ENCODE measurements around the gene ZNF462.
"Not testable (repeated sequence)": the region's sequence is repeated elsewhere in the genome, so short reads cannot be mapped to it uniquely, and the experiment has no call there.

Gene ZNF462

DNA sequence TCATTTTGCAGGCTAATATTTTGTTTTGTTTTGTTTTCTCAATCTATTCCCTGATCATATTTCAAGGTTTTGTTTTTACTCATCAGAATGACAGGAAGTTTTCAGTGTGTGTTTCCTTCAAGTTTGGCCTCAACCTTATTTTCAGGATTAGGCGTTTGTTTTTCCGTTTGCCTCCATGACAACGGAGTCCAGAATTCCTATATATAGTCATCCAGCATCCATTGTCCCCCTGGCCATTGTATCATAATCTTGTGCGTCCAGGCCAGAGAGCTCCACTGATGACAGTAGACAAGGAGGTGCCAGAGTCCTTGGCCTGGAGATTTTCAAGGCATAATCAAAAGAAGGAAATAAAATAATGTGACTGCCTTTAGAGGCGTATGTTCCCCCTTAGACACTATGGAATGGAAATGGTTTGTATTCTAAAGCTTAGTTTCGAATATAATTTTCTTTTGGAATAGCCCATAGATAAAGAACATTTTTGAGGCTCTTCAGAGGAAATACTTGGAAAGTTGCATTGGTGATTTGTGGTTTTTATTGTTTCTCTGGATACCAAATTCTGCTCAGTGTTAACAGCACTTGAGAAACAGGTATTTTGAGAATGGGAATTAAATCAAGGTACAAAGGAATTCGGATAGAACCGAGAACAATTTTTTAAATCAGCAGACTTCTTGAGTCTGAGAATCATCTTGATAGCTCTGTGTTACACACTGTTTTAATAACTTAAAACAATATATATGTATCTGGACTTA, 99.8 kb downstream of the ZNF462 start:
- DNase-seq (ENCODE audit: low spot score) = no peak

DNA sequence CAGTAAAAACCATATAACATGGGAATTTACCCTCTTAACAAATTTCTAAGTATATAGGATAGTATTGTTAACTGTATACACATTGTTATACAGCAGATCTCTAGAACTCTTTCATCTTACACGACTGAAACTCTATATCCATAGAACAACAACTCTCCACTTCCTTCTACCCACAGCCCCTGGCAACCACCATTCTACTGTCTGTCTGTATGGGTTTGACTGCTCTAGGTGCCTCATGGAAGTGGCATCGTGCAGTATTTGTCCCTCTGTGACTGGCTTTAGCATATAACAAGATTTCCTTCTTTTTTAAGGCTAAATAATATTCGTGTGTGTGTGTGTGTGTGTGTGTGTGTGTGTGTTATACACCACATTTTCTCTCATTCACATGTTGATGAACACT, 100.7 kb downstream of the ZNF462 start:
- DNase-seq (ENCODE audit: low spot score) = no peak

DNA sequence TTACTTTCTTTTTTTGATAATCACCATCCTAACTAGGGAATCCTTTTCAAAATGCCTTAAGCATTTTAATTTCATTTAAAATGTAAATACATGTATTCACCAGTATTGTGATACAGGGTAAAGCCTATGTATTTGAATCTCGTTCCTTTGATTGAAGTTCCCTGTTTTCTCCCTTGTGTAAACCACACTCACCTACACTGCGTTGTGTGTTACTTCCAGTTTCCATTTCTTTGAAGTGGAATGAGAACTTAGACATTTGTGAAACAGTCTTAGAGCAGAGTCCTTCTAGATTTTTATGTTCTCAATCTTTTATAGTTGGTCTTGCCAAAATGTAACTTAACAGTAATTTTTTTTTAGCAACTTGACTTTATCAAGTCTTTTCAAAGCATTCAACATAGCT, 101.4 kb downstream of the ZNF462 start:
- no peak for DNase-seq (ENCODE audit: low spot score)

DNA sequence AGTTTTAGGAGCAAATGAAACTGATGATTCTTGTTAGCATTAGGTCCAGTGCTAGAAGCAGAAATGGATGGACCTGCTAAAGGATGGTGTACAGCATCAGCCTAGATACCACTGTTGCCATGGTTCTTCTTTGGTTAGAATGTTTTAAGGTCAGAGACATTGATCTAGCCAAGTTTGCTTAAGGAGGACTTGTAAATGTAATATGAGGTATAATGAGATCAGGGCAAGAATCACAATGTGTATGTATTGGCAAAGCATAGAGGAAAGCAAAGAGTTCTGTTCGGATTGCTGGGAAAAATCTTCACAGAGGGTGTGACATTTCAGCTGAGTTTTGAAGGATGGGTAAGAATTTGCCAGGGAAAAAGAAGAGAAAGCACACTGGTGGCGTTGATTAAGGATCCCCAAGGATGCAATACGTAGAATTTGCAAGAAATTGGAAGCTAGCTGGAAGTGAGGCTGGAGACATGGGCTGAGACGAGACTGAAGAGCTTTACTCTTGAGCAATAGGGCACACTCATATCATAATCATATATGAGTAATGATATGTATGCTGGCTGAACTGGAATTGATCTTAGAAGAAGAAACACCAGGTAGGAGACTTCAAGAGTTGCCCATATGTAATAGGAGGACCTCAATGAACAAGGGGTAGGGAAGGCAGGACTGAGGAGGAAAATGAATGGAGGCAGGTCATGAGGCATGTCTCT, 102.0 kb downstream of the ZNF462 start:
- no peak for DNase-seq (ENCODE audit: low spot score)

DNA sequence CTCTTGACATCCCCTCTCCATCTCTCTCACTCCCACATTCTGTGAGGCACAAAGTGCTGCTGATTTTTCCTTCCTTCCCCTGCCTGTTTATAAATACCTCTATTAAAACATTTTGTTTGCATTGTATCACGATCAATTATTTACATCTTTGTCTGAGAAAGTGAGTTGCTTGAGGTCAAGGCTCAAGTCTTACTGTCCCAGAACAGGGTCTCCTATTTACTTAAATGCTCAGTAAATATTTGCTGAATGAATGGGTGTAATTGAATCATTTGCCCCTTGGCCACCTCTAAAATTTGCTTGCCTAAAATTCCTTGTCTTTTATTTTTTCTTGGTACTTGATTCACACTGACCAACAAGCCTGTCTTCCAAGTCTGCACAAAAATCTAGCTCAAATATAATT, 103.5 kb downstream of the ZNF462 start:
- no peak for DNase-seq (ENCODE audit: low spot score)

DNA sequence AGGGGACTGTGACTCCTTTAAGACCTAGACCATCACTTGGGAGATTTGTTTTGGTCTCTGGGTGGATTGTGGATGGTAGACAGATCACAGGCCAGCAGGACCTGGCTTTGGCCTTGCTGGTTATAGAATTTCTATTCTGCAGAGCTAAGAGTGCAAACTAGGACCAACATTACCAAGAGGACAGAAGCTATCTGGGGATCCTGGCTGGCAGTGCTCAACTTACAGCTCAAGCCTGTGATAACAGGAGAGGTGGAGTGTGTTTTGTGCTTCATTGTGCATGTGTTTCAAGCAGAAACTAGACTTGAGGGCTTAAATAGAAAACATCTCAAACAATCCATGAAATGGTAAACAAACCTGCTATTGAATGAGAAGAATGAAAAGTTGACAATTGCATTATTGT, 106.7 kb downstream of the ZNF462 start:
- DNase-seq (ENCODE audit: low spot score) = no peak

DNA sequence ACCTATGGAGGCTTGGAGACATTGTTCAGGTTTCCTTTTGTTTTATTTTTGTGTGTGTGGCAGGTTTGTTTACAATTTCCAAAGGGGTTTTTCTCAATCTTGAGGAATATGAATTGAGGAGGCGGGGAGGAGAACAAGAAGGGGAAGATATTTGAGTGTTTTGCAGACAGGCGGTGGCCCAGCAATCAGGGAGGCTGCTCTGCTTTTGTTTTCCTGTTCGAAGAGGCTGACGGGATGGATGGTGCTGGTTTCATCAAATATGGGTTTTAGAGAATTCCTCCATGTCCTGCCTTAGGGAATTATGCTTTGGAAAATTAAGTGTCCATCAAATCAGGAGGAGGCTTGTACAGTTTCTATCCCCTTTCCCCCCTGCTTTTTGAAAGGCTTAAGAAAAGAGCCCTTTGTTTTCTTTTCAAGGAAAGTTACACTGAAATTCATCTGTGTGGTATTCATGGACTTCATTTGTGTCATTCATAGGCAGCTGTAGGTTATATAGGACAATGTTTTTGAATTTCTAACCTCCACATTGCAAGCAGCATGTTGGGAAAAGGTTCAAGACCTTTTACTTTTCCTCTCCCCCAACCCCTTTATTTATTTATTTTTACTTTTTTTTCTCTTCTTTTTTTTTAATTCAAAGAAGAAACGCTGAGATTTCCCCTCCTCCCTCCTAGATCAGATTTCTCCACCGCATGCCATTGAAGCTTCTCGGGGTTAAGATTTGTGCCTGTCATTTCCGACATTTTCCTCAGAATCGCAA, 107.4 kb downstream of the ZNF462 start:
- DNase-seq (ENCODE audit: low spot score) = no peak

DNA sequence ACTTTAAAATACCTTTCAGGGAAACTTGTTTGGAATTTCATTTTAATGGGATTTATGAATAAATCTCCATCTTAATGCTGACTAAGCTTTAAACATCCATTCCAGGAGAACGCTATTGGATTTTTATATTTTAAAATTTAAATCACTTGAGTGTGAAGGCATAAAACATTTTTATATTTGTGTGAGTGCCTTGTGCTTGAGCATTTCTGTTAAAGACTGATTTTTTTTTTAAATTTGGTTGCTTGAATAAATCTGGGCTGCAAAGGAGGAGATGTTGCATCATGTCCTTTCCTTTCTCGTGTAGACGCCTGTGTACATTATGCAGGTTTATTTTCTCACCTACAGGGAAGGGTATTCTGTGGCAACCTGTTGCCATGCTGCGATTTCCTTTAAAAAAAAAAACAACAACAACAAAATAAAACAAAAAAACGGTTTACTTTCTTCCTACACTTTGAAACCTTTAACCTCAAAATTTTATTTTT, 108.1 kb downstream of the ZNF462 start:
- DNase-seq (ENCODE audit: low spot score) = no peak

DNA sequence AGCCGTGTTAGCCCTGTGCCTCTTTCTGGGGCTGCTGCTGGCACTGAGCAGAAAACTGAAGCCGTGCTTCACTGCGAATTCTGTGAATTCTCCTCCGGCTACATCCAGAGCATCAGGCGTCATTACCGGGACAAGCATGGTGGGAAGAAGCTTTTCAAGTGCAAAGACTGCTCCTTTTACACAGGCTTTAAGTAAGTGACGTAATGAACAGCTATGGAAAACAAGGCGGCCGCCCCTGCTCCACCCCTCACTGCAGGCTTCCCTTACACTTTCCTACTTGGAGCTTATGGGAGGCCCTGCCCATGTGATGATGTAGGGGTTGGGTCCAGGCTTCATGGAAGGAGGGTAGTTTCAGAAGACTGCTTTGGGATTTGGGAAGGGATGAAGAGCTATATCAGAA, 109.1 kb downstream of the ZNF462 start:
- no peak for DNase-seq (ENCODE audit: low spot score)

DNA sequence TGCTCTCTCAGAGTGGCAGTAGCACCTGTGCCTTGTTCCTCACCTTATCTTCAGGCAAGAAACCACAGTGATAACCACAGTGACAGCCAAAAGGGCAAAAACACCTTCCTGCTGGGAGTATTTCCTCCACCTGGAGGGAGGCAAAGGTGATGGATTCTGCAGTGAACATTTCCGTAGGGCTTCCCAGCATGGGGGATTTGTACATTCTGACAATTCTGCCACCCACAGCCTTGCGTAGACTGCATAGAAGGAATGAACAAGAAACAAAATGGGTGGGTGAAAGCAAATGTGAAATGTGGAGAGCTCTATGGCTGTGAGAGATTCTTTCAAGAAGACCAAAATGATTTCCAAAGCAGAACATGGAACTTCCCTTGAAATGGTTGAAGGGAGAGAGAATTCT, 111.4 kb downstream of the ZNF462 start:
- no peak for DNase-seq (ENCODE audit: low spot score)

DNA sequence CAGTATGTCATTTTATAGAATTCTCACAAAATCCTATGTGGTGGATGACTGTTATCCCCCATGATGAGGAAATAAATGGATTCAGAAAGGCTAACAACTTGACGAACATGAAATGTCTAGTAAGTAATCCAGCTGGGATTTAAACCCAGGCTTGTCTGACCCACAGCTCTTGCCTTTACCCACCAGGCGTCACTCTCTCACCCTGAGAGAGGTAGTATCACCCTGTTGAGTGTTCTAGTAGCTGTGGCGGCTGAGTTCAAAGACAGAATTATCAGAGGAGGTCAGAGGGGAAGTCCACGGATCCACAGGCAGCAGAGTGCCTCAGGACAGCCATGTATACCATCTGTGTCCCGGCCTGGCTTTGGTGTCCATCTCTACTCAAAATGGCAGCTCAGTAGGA, 113.8 kb downstream of the ZNF462 start:
- no peak for DNase-seq (ENCODE audit: low spot score)

DNA sequence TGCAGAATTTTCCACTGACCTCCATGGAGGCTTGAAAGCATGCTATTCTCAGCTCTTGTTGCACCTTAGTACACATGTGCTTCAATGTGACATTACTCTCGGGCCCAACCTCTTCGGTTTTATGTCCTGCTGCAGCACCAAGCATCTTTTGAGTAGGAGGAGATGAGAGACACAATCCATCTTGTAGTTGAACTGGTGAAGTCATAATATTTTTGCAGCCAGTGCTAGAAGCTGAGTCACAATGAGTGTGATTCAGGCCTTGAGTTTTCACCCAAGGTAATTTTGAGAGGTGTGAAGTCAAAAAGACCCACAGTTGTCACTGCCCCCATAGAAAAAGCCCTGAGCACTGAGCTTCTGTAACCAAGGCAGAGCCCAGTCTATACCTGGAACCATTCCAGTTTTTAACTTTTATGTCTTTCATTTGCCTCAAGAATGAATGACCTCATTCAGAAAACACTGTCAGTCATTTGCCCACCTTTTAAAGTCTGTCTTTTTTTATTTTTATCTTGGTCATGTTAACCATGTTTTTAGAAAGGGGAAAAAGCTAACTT, 117.7 kb downstream of the ZNF462 start:
- peak; percentile 15 for DNase-seq (ENCODE audit: low spot score)

DNA sequence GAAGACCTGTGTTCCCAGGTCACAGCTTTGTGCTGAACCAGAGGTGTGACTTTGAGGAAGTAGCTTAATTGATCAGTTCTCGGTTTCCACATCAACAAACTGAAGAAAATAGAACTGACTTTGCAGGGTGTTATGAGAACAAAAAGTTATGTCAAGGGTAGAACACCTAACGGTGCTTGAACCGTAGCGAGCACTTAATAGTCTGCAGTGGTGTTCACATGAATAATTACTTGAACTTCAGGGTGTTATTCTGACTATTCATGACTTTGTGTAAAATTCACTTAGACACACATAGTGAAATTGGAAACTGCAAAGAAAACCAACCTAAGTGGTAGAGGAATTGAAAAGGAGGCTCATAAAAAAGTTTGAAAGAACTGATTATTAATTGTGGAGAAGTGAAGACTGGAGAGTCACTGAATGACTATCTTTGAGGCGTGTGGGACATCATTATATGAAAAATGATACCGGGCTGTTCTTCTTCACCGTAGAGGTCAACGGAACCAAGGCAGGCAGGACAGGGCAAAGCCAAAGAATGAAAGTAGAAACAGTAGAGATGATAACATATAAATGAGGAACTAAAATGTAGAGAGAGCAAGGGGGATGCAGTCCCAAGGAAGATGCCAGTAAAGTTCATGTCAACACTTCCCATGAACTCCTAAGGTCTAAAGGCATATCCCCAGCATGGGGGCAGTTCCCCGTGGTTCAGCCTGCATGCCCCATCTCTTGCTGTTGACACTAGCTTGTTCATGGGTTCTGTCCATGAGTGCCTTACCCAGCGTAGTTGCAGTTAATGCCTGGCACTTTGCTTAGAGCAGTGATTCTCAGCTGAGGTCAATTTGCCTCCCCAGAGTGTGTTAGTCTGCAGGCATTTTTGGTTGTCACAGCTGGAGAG, 118.7 kb downstream of the ZNF462 start:
- no peak for DNase-seq (ENCODE audit: low spot score)

DNA sequence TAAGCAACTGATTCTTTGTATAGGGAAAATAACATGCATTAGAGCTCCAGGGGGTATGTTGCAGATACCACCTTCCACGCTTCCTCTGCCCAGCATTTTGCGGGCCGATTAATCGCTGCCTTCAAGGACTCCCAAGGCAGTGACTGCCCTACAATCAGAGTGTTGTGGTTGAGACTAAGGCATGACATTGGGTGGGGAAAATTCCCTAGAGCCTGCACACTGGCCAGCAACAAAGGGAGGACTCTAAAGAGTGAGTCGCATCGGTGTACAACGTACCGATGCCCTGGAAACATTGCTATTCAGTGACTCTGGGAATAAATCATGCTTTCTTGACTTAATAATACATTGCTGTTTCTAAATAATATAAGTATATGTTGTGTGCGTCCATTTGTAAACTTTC, 119.7 kb downstream of the ZNF462 start:
- no peak for DNase-seq (ENCODE audit: low spot score)

DNA sequence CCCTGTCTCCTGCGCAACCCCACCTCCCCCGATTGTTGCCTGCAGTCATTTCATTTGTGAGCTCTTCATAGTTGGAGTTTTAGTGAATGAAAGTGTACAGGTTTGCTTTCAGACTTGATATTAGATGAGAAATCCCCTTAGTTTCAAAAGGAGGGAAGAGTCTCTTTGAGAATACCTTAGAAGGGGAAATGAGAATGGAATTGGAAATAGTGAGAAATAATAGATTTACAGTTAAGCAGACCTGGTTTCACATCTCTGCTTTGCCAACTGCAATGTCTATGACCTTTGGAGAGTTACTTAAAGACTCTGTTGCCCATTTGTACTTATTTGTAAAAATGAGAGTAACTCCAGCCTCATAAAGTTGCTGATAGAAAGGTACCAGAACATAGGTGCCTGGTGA, 120.4 kb downstream of the ZNF462 start:
- DNase-seq (ENCODE audit: low spot score) = no peak

DNA sequence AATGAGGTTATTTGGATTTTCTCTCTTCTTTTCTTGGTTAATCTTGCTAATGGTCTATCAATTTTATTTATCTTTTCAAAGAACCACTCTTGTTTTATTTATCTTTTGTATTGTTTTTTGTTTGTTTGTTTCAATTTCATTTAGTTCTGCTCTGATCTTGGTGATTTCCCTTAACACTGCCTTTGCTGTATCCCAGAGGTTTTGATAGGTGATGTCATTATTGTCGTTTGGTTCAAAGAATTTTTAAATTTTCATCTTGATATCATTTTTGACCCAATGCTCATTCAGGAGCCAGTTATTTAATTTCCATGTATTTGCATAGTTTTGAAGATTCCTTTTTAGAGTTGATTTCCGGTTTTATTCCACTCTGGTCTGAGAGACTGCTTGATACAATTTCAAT, 126.9 kb downstream of the ZNF462 start:
- not testable (repeated sequence) for DNase-seq (ENCODE audit: low spot score)

DNA sequence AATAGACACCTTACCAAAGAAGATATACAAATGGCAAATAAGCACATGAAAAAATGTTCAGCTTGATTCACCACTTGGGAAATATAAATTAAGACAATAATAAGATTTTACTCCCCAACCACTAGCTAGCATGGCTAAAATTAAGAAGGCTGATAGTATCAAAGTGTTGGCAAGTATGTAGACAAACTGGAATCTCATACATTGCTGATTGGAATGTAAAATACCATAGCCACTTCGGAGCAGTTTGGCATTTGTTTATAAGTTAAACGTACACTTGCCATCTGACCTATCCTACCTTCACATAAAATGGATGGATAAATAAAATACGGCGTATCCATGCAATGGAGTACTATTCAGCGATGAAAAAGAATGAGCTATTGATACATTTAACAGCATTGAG, 129.2 kb downstream of the ZNF462 start:
- no peak for DNase-seq (ENCODE audit: low spot score)

DNA sequence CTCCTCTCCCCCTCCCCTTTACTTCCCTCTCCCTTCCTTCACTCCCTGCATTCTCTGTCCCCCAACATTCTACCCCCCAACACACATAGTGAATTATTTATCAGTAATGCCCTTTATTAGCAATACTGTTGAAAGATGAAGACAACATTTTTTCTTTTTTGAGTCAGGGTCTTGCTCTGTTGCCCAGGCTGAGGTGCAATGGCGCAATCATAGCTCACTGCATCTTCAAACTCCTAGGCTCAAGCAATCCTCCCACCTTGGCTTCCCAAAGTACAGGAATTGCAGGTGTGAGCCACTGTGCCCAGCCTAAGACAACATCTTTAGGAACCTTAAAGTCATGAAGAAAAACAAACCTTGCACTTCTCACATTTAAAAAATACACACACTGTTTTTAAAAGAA, 130.6 kb downstream of the ZNF462 start:
- no peak for DNase-seq (ENCODE audit: low spot score)

DNA sequence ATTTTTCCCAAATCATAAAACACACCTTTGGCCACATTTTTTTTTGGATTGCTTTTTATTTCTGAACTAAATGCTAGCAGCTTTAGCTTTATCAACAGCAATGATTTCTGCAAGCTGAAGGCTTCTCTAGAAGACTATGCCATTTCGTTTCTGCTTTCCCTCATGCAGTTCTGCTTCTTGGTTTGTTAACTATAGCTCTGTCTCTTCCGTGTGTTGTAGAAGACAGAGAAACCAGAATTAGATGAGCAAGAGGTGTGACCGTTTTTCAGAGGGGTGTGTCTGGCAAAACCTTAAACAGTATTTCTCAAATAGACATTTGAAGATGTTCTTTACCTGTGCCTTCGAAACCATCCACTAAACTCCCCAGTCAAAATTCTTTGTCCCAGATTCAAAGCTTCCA, 131.5 kb downstream of the ZNF462 start:
- DNase-seq (ENCODE audit: low spot score) = no peak

DNA sequence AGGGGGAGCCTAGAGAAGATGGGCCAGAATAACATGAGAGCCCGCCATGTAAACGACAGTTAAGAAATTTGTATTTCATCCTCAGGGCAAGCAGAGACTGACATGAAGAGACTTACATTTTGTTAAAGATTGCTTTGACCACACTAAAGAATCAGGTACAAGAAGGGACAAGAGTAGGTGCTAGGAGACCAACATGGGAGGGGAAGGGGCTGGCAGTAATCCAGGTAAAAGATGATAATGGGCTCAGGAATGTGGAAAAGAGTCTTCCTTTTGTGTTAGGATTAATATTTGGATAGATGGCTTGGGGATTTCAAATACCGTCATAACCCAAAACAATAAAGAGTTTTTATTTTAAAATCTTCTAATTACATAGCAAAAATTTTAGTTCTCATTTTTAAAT, 137.3 kb downstream of the ZNF462 start:
- no peak for DNase-seq (ENCODE audit: low spot score)

DNA sequence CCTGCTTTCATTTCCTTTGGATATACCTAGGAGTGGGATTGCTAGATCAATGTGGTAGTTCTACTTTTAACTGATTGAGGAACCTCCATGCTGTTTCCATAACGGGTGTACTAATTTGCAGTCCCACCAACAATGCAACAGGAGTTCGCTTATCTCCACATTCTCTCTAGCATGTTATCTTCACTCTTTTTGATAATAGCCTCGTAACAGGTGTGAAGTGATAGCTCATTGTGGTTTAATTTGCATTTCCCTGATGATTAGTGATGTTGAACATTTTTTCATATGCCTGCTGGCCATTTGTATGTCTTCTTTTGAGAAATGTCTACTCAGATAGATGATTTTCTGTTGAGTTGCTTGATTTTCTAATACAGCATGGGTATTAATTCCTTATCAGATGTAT, 142.2 kb downstream of the ZNF462 start:
- DNase-seq (ENCODE audit: low spot score) = no peak

DNA sequence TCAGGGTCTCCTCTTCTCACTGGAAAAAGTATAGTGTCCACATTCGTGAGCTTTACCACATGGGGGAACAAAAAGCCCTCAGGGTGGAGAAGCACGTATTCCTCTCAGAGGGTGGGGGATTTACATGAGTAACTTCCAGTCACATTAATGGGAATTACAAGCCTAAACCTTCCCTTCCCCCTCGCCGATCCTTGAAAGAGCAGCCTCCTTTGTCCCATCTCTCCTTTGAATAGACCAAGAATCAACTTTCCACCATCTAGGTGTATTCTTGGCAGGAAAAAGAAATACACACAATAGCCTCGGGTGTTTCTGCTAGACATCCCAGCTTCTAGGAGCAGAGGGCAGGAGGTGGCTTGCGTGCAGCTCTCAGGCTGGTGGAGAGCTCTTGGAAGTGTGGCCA, 144.4 kb downstream of the ZNF462 start:
- no peak for DNase-seq (ENCODE audit: low spot score)

Data from GM03348 (cell line).